Liver (tissue), 9 donors: ENCODE measurements around the gene RNASE12. TPM values are rescaled to one million over a fixed set of nuclear protein-coding genes. Genes with fewer than 3 reads are reported as not detected.

ENCODE experiments used
- DNase-seq: peaks from one replicate; pipeline ENCODE4 v3.0.0-alpha.2; 2017; ENCODE audit warnings: low spot score
- H3K27ac ChIP-seq, 2 donors: one replicate each; pipeline ENCODE4 v1.7.0; 2013; ENCODE audit warnings: inconsistent platforms in 2 of 2, low read length in 2 of 2, control low read depth in 1 of 2, low read depth in 1 of 2, mild to moderate bottlenecking in 1 of 2
- H3K27me3 ChIP-seq, 4 donors: one replicate each; pipeline versions ENCODE4 v1.6.1 to v1.7.0; 2013; ENCODE audit warnings: low read length in 3 of 4, inconsistent platforms in 1 of 4, mild to moderate bottlenecking in 1 of 4, moderate library complexity in 1 of 4; ENCODE audit not compliant: control insufficient read depth in 4 of 4, insufficient read depth in 4 of 4
- H3K36me3 ChIP-seq, 4 donors: one replicate each; pipeline versions ENCODE4 v1.6.1 to v1.7.0; 2013; ENCODE audit warnings: low read length in 3 of 4, mild to moderate bottlenecking in 3 of 4, low read depth in 1 of 4, moderate library complexity in 1 of 4; ENCODE audit not compliant: control insufficient read depth in 4 of 4, insufficient read depth in 3 of 4
- H3K4me1 ChIP-seq, 4 donors: one replicate each; pipeline versions ENCODE4 v1.6.1 to v1.7.0; 2013; ENCODE audit warnings: low read length in 3 of 4, mild to moderate bottlenecking in 3 of 4, moderate library complexity in 1 of 4; ENCODE audit not compliant: control insufficient read depth in 4 of 4, insufficient read depth in 4 of 4
- H3K4me3 ChIP-seq, 3 donors: one replicate each; pipeline versions ENCODE4 v1.6.1 to v1.7.0; 2013; ENCODE audit warnings: low read length in 3 of 3, control low read depth in 1 of 3, low read depth in 1 of 3, mild to moderate bottlenecking in 1 of 3
- H3K9ac ChIP-seq, 2 donors: one replicate each; pipeline ENCODE4 v1.7.0; 2013; ENCODE audit warnings: low read length in 2 of 2, mild to moderate bottlenecking in 2 of 2, moderate library complexity in 2 of 2, control low read depth in 1 of 2, low read depth in 1 of 2
- H3K9me3 ChIP-seq, 4 donors: one replicate each; pipeline versions ENCODE4 v1.6.1 to v1.7.0; 2013; ENCODE audit warnings: low read length in 3 of 4; ENCODE audit not compliant: control insufficient read depth in 4 of 4
- EGR1 ChIP-seq, 2 donors: IDR thresholded peaks; 2 replicates each; pipeline ENCODE4 v1.6.1; 2016 to 2018; ENCODE audit warnings: antibody characterized with exemption in 2 of 2, low read depth in 2 of 2
- FOXA2 ChIP-seq: IDR thresholded peaks from 2 replicates; pipeline ENCODE4 v1.6.1; 2016; ENCODE audit warnings: antibody characterized with exemption
- GABPA ChIP-seq, 2 donors: IDR thresholded peaks in 1 of 2; conservative IDR thresholded peaks in 1 of 2; 2 replicates each; pipeline ENCODE4 v1.6.1; 2016; ENCODE audit warnings: antibody characterized with exemption in 2 of 2, mild to moderate bottlenecking in 1 of 2, moderate library complexity in 1 of 2
- HNF4A ChIP-seq, 2 donors: conservative IDR thresholded peaks; 2 replicates each; pipeline ENCODE4 v1.6.1; 2016; ENCODE audit warnings: antibody characterized with exemption in 2 of 2, mild to moderate bottlenecking in 2 of 2
- HNF4G ChIP-seq: IDR thresholded peaks from 2 replicates; pipeline ENCODE4 v1.6.1; 2016; ENCODE audit warnings: antibody characterized with exemption
- JUND ChIP-seq, 2 donors: IDR thresholded peaks; 2 replicates each; pipeline ENCODE4 v1.6.1; 2016; ENCODE audit warnings: antibody characterized with exemption in 2 of 2
- NR2F2 ChIP-seq: IDR thresholded peaks from 2 replicates; pipeline ENCODE4 v1.6.1; 2016; ENCODE audit warnings: antibody characterized with exemption
- RXRA ChIP-seq, 2 donors: IDR thresholded peaks; 2 replicates each; pipeline ENCODE4 v1.6.1; 2017 to 2018; ENCODE audit warnings: antibody characterized with exemption in 2 of 2, mild to moderate bottlenecking in 1 of 2
- SP1 ChIP-seq: IDR thresholded peaks from 2 replicates; pipeline ENCODE4 v1.6.1; 2018; ENCODE audit warnings: antibody characterized with exemption, mild to moderate bottlenecking
- TAF1 ChIP-seq: conservative IDR thresholded peaks from 2 replicates; pipeline ENCODE4 v1.6.1; 2016; ENCODE audit warnings: antibody characterized with exemption, mild to moderate bottlenecking
- YY1 ChIP-seq: IDR thresholded peaks from 2 replicates; pipeline ENCODE4 v1.6.1; 2016; ENCODE audit warnings: antibody characterized with exemption, mild to moderate bottlenecking
- WGBS: extraction: QIAGEN DNeasy Blood & Tissue Kit; methylation state at CpG from one replicate; pipeline ENCODE4 v1.1.7; 2013; 5-methylcytosine and 5-hydroxymethylcytosine counted together
- polyA plus RNA-seq, 2 donors: library from polyadenylated mRNA; stranded (reverse) in 1 of 2; unstranded in 1 of 2; fragments of 200-250 nt in 1 of 2; fragments of >200 nt in 1 of 2; fragmentation: Nextera tagmentation in 1 of 2; extraction: Ambion mirVana in 1 of 2; gene quantifications; one replicate each; pipeline versions ENCODE4 v1.2.1 to v1.2.3, GENCODE V29; 2013 to 2015
- total RNA-seq, 2 donors: library from RNA; depleted of rRNA; stranded (reverse); fragments of >200 nt; gene quantifications; one replicate each; pipeline ENCODE4 v1.2.3, GENCODE V29; 2014
- TF ChIP-seq, protein P1 (sequence below): IDR thresholded peaks from 2 replicates; pipeline ENCODE4 v1.6.1; 2016; ENCODE audit warnings: antibody characterized with exemption
- TF ChIP-seq, protein P2 (sequence below): IDR thresholded peaks from 2 replicates; pipeline ENCODE4 v1.6.1; 2016; ENCODE audit warnings: antibody characterized with exemption
- TF ChIP-seq, protein P3 (sequence below): fragments of 150-350 bp; IDR thresholded peaks from 2 replicates; pipeline ENCODE4 v1.5.1; 2017; ENCODE audit warnings: improper control_type of control experiment, low read depth, low read length; ENCODE audit not compliant: missing input control
- TF ChIP-seq, protein P4 (sequence below): IDR thresholded peaks from 2 replicates; pipeline ENCODE4 v1.6.1; 2016; ENCODE audit warnings: antibody characterized with exemption, mild to moderate bottlenecking
- donor health status: healthy.
- donor health status: healthy.
- donor health status: healthy.
- donor health status: healthy.
- donor health status: healthy.

Gene RNASE12, protein sequence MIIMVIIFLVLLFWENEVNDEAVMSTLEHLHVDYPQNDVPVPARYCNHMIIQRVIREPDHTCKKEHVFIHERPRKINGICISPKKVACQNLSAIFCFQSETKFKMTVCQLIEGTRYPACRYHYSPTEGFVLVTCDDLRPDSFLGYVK
- total RNA-seq (not detected), polyA plus RNA-seq (not detected)

DNA sequence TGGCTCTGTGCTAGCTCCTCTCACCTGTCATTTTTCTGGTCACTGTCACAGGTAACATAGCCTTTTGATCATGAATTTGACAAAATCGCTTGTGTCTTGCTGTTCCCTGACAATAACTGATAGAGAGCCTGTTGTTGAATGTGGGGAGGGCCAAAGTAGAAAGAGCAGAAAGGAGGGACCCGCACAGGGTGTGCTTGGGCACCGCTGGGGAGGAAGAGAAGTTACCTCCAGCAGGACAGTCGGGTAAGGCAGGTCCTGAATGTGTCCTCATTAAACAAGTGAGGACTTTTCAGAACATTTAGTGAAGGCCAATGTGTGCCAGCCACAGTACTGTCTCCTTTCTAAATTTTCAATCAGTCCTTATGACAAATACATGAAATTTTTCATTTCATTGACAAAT, at the start of gene RNASE12:
Gene RNASE12, minus strand, starts transcription at position 142 of the 400 bp plus-strand sequence. CDS start 653 bp downstream, outside the sequence.
- H3K4me3 ChIP-seq, result no peak within 1 kb of the TSS
- no peak within 1 kb of the TSS for H3K27ac ChIP-seq
- no peaks in the 10 kb centered on the region for H3K9me3 ChIP-seq
- H3K36me3 ChIP-seq, result no peaks in the 10 kb centered on the region
- H3K4me1 ChIP-seq, result no peaks in the 10 kb centered on the region
- H3K27me3 ChIP-seq, result peaks cover 0 to 3% (median 0%) of the 10 kb centered on the region in 4 donors
- 82% methylated on average over 4 of the region's 4 CpGs for whole genome bisulfite sequencing
- DNase-seq, result no peak
- TF ChIP-seq RXRA (IDR thresholded peaks at IDR 0.05), result no peak
- TF ChIP-seq JUND (IDR thresholded peaks at IDR 0.05), result no peak
- no peak for TF ChIP-seq SP1
- TF ChIP-seq HNF4A (conservative IDR thresholded peaks at IDR 0.05), result no peak
- H3K9ac ChIP-seq, result no peak within 1 kb of the TSS

DNA sequence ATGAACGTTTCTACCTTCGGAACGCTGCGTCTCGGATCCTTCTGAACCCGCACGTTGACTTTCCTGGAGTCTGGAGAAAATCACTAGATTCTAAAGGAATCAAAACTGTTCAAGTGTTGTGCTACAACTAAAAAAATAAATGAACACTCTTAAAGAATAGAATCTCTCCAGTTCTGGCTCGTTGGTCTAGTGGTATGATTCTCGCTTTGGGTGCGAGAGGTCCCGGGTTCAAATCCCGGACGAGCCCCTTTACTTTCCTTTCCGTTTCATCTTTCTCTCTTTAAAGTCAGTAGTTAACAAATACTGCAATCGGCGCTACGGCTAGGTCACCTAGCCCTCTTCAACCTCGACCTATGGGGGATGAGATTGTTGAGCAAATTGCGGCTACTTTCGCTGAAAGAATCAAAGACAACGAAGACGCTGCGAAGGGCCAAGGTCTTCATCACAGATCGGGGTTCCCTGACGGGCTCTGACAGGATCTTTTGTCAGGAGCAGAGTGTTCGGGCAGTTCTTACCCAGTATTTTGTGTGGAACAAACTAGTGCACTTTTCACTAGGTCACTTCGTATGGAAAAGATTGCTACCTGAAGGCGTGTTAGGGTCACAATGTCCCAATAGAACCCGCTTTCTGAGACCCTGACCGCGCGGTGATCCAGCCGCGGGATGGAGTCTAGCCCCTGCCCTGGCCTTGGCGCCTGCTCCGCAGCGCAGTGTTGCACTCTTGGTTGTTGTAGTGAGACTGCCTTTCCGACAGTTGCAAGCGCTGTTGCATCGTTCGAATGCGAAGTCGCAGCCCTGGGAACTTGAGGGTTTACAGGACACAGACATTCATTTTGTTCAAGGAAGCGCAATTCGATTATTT, 41.9 kb upstream of the RNASE12 start:
- WGBS, result 8% methylated on average over 45 of the region's 45 CpGs
- H3K36me3 ChIP-seq, result no peaks in the 10 kb centered on the region
- peaks cover 0 to 25% (median 12%) of the 10 kb centered on the region in 4 donors for H3K27me3 ChIP-seq
- H3K4me1 ChIP-seq, result peaks cover 3 to 11% (median 6%) of the 10 kb centered on the region in 4 donors
- H3K9ac ChIP-seq, result no peak overlapping the region
- TF ChIP-seq SP1 (no peak), GABPA (IDR thresholded peaks at IDR 0.05 in 1 of 2, conservative IDR thresholded peaks at IDR 0.05 in 1 of 2) (no peak), HNF4A (conservative IDR thresholded peaks at IDR 0.05) (no peak), HNF4G (no peak), NR2F2 (no peak)
- TF ChIP-seq, protein P1, sequence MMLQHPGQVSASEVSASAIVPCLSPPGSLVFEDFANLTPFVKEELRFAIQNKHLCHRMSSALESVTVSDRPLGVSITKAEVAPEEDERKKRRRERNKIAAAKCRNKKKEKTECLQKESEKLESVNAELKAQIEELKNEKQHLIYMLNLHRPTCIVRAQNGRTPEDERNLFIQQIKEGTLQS, result peak; percentile 93
- TF ChIP-seq, protein P2, sequence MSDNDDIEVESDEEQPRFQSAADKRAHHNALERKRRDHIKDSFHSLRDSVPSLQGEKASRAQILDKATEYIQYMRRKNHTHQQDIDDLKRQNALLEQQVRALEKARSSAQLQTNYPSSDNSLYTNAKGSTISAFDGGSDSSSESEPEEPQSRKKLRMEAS, result no peak
- TF ChIP-seq, protein P3, sequence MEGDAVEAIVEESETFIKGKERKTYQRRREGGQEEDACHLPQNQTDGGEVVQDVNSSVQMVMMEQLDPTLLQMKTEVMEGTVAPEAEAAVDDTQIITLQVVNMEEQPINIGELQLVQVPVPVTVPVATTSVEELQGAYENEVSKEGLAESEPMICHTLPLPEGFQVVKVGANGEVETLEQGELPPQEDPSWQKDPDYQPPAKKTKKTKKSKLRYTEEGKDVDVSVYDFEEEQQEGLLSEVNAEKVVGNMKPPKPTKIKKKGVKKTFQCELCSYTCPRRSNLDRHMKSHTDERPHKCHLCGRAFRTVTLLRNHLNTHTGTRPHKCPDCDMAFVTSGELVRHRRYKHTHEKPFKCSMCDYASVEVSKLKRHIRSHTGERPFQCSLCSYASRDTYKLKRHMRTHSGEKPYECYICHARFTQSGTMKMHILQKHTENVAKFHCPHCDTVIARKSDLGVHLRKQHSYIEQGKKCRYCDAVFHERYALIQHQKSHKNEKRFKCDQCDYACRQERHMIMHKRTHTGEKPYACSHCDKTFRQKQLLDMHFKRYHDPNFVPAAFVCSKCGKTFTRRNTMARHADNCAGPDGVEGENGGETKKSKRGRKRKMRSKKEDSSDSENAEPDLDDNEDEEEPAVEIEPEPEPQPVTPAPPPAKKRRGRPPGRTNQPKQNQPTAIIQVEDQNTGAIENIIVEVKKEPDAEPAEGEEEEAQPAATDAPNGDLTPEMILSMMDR, result no peak
- no peak overlapping the region for H3K27ac ChIP-seq
- DNase-seq, result no peak
- no peak overlapping the region for H3K4me3 ChIP-seq
- peaks cover 0 to 2% (median 0%) of the 10 kb centered on the region in 4 donors for H3K9me3 ChIP-seq

DNA sequence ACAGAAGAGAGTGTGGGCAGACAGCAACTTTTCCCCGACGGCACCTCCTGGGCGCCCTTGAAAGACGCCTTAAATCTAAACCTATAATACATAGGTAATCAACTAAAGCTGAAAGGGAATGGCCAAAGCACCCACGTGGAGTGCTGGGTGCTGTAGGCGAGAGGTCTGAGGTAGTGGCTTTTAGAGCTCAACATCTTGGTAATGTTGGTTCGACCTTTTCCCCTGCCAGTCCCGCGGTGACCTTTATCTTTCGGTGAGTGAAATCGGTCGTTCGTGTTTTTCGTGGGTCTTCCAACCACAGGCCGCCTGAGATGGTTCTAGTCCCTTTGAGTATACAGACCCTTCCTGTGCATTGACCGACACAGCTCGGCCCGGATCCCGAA, 41.3 kb upstream of the RNASE12 start:
- H3K36me3 ChIP-seq, result no peaks in the 10 kb centered on the region
- no peak for DNase-seq
- H3K27me3 ChIP-seq, result peaks cover 0 to 25% (median 12%) of the 10 kb centered on the region in 4 donors
- peaks cover 3 to 11% (median 6%) of the 10 kb centered on the region in 4 donors for H3K4me1 ChIP-seq
- peak overlapping the region in 1 of 3 donors; percentile 12 for H3K4me3 ChIP-seq
- H3K9ac ChIP-seq, result no peak overlapping the region
- no peak overlapping the region for H3K27ac ChIP-seq
- H3K9me3 ChIP-seq, result peaks cover 0 to 2% (median 0%) of the 10 kb centered on the region in 4 donors
- 3% methylated on average over 19 of the region's 19 CpGs for WGBS
- TF ChIP-seq RXRA (IDR thresholded peaks at IDR 0.05) (no peak), EGR1 (IDR thresholded peaks at IDR 0.05; ENCODE audit: low read depth in 2 of 2) (no peak), HNF4A (conservative IDR thresholded peaks at IDR 0.05) (no peak), FOXA2 (no peak), YY1 (no peak), JUND (IDR thresholded peaks at IDR 0.05) (no peak), SP1 (no peak), TAF1 (no peak), HNF4G (no peak)
- TF ChIP-seq, protein P1, result no peak
- TF ChIP-seq, protein P4, sequence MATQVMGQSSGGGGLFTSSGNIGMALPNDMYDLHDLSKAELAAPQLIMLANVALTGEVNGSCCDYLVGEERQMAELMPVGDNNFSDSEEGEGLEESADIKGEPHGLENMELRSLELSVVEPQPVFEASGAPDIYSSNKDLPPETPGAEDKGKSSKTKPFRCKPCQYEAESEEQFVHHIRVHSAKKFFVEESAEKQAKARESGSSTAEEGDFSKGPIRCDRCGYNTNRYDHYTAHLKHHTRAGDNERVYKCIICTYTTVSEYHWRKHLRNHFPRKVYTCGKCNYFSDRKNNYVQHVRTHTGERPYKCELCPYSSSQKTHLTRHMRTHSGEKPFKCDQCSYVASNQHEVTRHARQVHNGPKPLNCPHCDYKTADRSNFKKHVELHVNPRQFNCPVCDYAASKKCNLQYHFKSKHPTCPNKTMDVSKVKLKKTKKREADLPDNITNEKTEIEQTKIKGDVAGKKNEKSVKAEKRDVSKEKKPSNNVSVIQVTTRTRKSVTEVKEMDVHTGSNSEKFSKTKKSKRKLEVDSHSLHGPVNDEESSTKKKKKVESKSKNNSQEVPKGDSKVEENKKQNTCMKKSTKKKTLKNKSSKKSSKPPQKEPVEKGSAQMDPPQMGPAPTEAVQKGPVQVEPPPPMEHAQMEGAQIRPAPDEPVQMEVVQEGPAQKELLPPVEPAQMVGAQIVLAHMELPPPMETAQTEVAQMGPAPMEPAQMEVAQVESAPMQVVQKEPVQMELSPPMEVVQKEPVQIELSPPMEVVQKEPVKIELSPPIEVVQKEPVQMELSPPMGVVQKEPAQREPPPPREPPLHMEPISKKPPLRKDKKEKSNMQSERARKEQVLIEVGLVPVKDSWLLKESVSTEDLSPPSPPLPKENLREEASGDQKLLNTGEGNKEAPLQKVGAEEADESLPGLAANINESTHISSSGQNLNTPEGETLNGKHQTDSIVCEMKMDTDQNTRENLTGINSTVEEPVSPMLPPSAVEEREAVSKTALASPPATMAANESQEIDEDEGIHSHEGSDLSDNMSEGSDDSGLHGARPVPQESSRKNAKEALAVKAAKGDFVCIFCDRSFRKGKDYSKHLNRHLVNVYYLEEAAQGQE, result no peak
- TF ChIP-seq, protein P3, result no peak
